ENCODE results near the gene SSBP2. TPM values are rescaled to one million over a fixed set of nuclear protein-coding genes. Genes with fewer than 3 reads are reported as not detected.

Gene SSBP2
- total RNA-seq, 1 experiment from 2014 or later = 34.2 TPM

- no peak for DNase-seq (ENCODE audit: low read depth)
These were observed 16.2 kb upstream of the SSBP2 start for GRCh38 chr5:81767097-81767496.

- no peak for DNase-seq (ENCODE audit: low read depth)
These were observed 15.7 kb upstream of the SSBP2 start for GRCh38 chr5:81766611-81767010.

DNA sequence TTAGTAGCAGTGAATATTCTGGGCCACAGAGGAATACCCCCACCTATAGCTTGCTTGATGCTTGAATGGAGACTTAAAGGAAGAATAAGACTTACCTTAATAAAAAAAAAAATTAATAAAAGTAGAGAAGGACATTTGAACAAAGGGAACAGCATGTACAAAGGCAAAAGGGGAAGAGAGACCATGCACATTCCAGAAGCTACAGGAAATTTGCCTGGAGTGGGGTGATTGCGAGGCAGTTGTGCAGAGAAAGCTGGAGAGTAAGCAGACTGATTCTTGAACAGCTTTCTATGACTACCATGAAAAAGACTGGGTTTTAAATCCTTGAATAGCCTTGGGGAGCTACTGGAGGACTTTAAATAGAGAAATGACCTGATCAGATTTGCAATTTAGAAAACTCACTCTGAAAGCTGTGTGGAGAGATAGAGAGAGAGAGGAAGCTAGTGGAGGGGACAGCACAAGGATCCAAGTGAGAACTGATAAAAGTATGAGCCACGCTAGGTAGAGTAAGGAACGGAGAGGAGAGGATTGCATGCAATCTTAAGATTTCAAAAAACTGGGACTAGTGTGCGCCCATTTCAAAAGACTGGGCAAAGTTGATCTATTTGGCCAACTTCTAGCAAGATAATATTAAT, 12.5 kb upstream of the SSBP2 start:
- DNase-seq (ENCODE audit: low read depth) = no peak

DNA sequence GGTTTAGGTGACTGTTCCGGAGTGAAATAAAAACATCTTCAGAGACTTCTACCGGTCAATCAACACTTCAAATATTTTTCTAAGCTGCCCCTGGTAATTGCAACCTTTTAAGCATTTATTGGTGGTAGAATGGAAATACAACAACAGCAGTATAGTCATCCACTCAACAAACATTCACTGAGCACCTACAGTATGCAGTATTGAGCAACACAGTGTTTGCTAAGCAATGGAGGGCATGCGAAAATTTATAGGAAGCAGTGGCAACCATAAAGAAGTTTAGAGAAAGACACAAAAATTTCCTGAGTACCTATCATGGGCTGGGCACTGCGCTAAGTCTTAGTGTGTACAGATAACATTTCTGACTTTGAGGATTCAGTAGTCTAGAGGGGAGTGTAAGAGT, 12.0 kb upstream of the SSBP2 start:
- no peak for DNase-seq (ENCODE audit: low read depth)

- DNase-seq (ENCODE audit: low read depth) = no peak
These were observed 11.5 kb upstream of the SSBP2 start for GRCh38 chr5:81762401-81762800.

- no peak for DNase-seq (ENCODE audit: low read depth)
These were observed 11.1 kb upstream of the SSBP2 start for GRCh38 chr5:81761970-81762369.

- no peak for DNase-seq (ENCODE audit: low read depth)
These were observed 10.4 kb upstream of the SSBP2 start for GRCh38 chr5:81761270-81761669.

DNA sequence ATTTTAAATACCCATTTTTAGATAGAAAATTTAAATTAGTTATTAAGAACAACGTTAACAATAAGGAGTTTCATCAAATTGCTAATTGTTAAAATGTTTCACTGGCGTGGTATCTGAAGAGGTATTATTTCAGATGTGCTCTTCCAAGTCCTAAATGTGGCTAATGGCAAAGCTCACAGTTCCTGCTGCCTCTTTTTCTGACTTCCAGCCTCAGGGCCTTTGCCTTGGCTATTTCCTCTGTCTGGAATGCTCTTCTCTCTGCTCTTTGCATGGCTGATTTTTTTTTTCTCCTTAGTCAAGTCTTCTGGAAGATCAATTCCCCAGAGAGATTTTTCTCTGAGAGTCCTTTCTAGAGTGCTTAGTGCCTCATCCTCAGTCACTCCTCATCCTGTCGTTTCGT, 9.6 kb upstream of the SSBP2 start:
- DNase-seq (ENCODE audit: low read depth) = no peak

GRCh38 chr5:81759632-81760005, 8.7 kb upstream of the SSBP2 start:
- DNase-seq (ENCODE audit: low read depth) = no peak

DNA sequence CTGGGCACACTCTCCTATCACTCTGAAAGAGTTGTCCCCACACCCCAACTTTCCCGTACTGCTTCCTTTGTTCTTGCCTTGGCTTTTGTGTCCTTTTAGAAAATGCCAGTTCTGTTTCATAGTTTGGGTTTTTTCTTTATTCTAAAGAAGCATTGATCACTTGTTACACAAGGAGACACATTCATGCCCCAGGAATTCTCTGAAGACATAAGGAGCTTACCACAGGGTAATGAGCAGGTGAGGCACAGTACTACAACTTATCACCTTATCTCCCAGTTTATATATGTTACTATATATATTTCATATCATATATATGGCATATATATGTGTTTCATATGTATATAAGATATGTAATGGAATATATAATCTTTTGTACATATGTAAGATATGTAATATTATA, 6.5 kb upstream of the SSBP2 start:
- DNase-seq (ENCODE audit: low read depth) = no peak

GRCh38 chr5:81756016-81756415, 5.1 kb upstream of the SSBP2 start:
- DNase-seq (ENCODE audit: low read depth) = no peak

DNA sequence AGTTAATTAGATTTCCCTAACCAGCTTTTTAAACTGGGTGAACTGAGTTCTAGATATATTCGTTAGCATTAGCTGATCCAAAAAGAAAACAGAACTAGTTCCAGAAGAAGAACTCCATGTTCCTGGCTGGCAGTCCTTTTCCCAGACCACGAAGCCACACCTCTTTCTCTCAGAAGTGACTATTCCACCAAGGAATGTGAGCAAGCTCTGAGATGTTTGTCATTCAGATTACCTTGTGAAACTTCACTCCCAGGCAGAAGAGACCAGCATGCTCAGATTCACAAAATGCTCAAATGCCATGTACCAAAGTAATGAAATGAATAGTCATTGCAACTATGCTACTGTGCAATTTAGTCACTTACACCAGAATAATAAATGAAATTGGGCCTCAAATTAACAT, 4.4 kb upstream of the SSBP2 start:
- peak; percentile 90 for DNase-seq (ENCODE audit: low read depth)

- no peak for DNase-seq (ENCODE audit: low read depth)
These were observed 3.7 kb upstream of the SSBP2 start for GRCh38 chr5:81754621-81755020.

- no peak for DNase-seq (ENCODE audit: low read depth)
These were observed 2.5 kb upstream of the SSBP2 start for GRCh38 chr5:81753429-81753828.

GRCh38 chr5:81752644-81752963, 1.7 kb upstream of the SSBP2 start:
- no peak for DNase-seq (ENCODE audit: low read depth)

- peak; percentile 32 for DNase-seq (ENCODE audit: low read depth)
These were observed 1.1 kb upstream of the SSBP2 start for GRCh38 chr5:81751836-81752643.

GRCh38 chr5:81750308-81751008, 439 bp downstream of the SSBP2 start:
- no peak for DNase-seq (ENCODE audit: low read depth)

DNA sequence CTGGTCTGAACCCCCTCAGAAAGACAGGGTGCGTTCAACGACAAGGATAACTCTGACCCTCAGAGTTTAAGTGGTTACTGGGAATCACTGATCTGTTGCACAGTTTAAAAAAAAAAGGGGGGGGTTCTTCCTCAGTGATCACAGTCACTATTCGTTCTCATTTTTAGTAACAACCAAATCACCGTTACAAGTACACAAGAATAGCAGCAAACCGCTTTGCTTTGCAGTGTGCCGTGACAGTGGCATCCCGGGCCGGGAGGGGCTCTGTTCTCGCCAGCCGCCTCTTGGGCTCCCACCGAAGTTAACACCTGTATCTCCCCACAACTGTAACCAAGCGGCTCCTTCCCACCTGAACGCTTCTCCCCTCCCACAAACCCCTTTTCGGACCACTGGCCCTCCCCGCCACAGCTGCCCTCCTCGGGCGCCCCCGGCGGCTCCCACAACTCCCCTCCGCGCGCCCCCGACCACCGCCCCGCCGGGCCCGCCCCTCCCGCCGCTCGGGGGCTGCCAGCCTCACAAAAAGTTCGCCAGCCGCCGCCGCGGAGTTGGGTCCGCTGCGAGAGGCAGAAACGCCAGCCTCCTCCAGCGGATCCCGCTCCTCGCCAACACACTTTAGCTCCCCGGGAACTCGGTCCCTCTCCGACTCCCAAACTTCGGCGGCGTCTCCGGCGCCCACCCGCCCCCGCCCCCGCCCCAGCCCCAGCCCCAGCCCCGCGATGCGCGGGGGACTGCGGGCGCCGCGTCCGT, 1.2 kb downstream of the SSBP2 start:
- peak; percentile 31 for DNase-seq (ENCODE audit: low read depth)

DNA sequence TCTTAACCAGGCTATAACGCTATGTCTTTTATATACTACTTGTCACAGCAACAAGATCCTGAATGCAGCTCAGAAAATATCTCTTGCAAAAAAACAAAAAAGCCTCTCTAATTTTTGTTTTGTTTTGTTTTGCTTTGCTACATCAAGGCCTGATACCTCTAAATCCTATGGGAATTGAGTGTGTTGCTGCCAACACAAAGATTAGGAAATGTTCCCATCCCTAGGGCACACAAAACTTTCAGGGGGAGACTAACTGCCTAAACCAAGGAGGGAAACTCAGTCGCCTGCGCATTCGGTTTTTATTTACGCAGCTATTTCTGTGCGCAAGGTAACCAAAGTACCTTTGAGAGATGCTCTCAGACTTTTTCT, 1.7 kb downstream of the SSBP2 start:
- no peak for DNase-seq (ENCODE audit: low read depth)

- DNase-seq (ENCODE audit: low read depth) = no peak
These were observed 2.3 kb downstream of the SSBP2 start for GRCh38 chr5:81748556-81748955.

GRCh38 chr5:81747030-81747429, 3.9 kb downstream of the SSBP2 start:
- DNase-seq (ENCODE audit: low read depth) = no peak

GRCh38 chr5:81740758-81741157, 10.1 kb downstream of the SSBP2 start:
- no peak for DNase-seq (ENCODE audit: low read depth)

- DNase-seq (ENCODE audit: low read depth) = no peak
These were observed 11.6 kb downstream of the SSBP2 start for GRCh38 chr5:81739291-81739690.

Data from M059J (cell line).